ENCODE results near the gene DROSHA.
"Not testable (repeated sequence)": the region's sequence is repeated elsewhere in the genome, so short reads cannot be mapped to it uniquely, and the experiment has no call there.

The DROSHA gene

GRCh38 chr5:31372124-31372523 lies 159.8 kb downstream of the DROSHA start:
- no peak for DNase-seq

GRCh38 chr5:31366941-31367340 lies 165.0 kb downstream of the DROSHA start:
- DNase-seq, result no peak

- DNase-seq, result no peak
Observed at GRCh38 chr5:31365776-31366175, 166.1 kb downstream of the DROSHA start.

GRCh38 chr5:31364881-31365636 lies 166.8 kb downstream of the DROSHA start:
- no peak for DNase-seq

- no peak for DNase-seq
Observed at GRCh38 chr5:31362931-31363568, 168.8 kb downstream of the DROSHA start.

GRCh38 chr5:31362529-31362900 lies 169.4 kb downstream of the DROSHA start:
- DNase-seq, result no peak

- not testable (repeated sequence) for DNase-seq
Observed at GRCh38 chr5:31361704-31362528, 170.0 kb downstream of the DROSHA start.

- no peak for DNase-seq
Observed at GRCh38 chr5:31361234-31361633, 170.7 kb downstream of the DROSHA start.

- DNase-seq, result no peak
Observed at GRCh38 chr5:31359839-31360238, 172.1 kb downstream of the DROSHA start.

GRCh38 chr5:31357038-31357437 lies 174.9 kb downstream of the DROSHA start:
- DNase-seq, result no peak

- DNase-seq, result no peak
Observed at GRCh38 chr5:31355337-31355736, 176.6 kb downstream of the DROSHA start.
